Psoas muscle (tissue), 8 donors: Measurements from ENCODE around the gene TMEM61. TPM values are rescaled to one million over a fixed set of nuclear protein-coding genes. Genes with fewer than 3 reads are reported as not detected.

Experiments
- ATAC-seq, 4 donors: fragments of 200-7000 bp; cut with Tn5 transposase; one replicate each; pipeline ENCODE4 v1.9.1; 2020; ENCODE audit warnings: moderate library complexity in 3 of 4, mild to moderate bottlenecking in 2 of 4
- DNase-seq, 2 donors: peaks; one replicate each; pipeline ENCODE4 v3.0.0-alpha.2; 2020
- H3K27ac ChIP-seq: fragments of 200-600 bp; one replicate; pipeline ENCODE4 v1.8.0; 2022
- H3K27me3 ChIP-seq, 3 donors: fragments of 200-600 bp in 1 of 3; one replicate each; pipeline versions ENCODE4 v1.6.1 to v1.8.0; 2013 to 2022; ENCODE audit warnings: low read length in 2 of 3, mild to moderate bottlenecking in 2 of 3, moderate library complexity in 1 of 3; ENCODE audit not compliant: insufficient read depth in 3 of 3
- H3K36me3 ChIP-seq, 2 donors: fragments of 200-600 bp in 1 of 2; one replicate each; pipeline versions ENCODE4 v1.6.1 to v1.8.0; 2013 to 2022; ENCODE audit warnings: low read depth in 1 of 2, mild to moderate bottlenecking in 1 of 2, moderate library complexity in 1 of 2; ENCODE audit not compliant: insufficient read depth in 1 of 2
- H3K4me1 ChIP-seq: fragments of 200-600 bp; one replicate; pipeline ENCODE4 v1.8.0; 2022
- H3K4me3 ChIP-seq: fragments of 200-600 bp; one replicate; pipeline ENCODE4 v1.8.0; 2022; ENCODE audit warnings: mild to moderate bottlenecking
- H3K9me3 ChIP-seq: fragments of 200-600 bp; one replicate; pipeline ENCODE4 v1.8.0; 2022
- CTCF ChIP-seq: fragments of 200-600 bp; IDR thresholded peaks from one replicate; pipeline ENCODE4 v1.8.0; 2022; ENCODE audit warnings: antibody characterized with exemption
- WGBS, 3 donors: extraction: QIAGEN DNeasy Blood & Tissue Kit; methylation state at CpG; one replicate each; pipeline versions ENCODE4 v1.1.6 to v1.1.7; 2013; 5-methylcytosine and 5-hydroxymethylcytosine counted together
- intact Hi-C, 2 donors: fragments of 100-400 bp; cut with DNase I; formaldehyde crosslinking; loops; one replicate each; pipeline versions ENCODE4 v1.11.0 to v1.14.2; 2022
- polyA plus RNA-seq, 3 donors: library from polyadenylated mRNA; stranded (reverse); fragments of 200-250 nt; gene quantifications; one replicate each; pipeline ENCODE4 v1.2.3, GENCODE V29; 2013
- total RNA-seq, 4 donors: library from RNA; stranded (reverse); fragmentation: NEBNext Ultra II Directional in 2 of 4; extraction: Animal tissue kit (Norgen Biotek cat#: 25700) in 2 of 4; gene quantifications; one replicate each; pipeline versions ENCODE4 v1.2.1 to v1.2.4, GENCODE V29; 2021 to 2023
- donor health status: healthy with polysubstance abuse.
- donor health status: DM: no; HTN: no; CAD: no; lungs with moderate emphysema.
- donor health status: Bipolar disorder and iron deficiency.
- donor health status: healthy.
- donor health status: DM: yes; HTN: yes; CAD: no.
- donor health status: DM: no; HTN: no; CAD: no.
- donor health status: DM: no; HTN: no; CAD: no.
- donor health status: DM: yes; HTN: yes; CAD: no.

Gene TMEM61
- total and polyA plus RNA-seq, 7 donors, result 0.05 to 0.54 (median 0.25) TPM; not detected in 1

GRCh38 chr1:54976747-54977146 is 3.7 kb upstream of the TMEM61 start:
- ATAC-seq (no peak), DNase-seq (no peak)
- Histone ChIP-seq H3K4me1 (peaks cover 29% of the 10 kb centered on the region), H3K4me3 (no peak overlapping the region), H3K36me3 (no peaks in the 10 kb centered on the region), H3K27ac (no peak overlapping the region), H3K9me3 (no peaks in the 10 kb centered on the region), H3K27me3 (no peaks in the 10 kb centered on the region)
- WGBS, 3 donors, result 66 to 75% (median 70%) methylated on average over 6 of the region's 6 CpGs
- no peak for TF ChIP-seq CTCF
- intact Hi-C loops, result no loop called here

- no peaks in the 10 kb centered on the region for H3K27me3 ChIP-seq
- TF ChIP-seq CTCF, result no peak
These were observed 2.7 kb upstream of the TMEM61 start for GRCh38 chr1:54977533-54978297.

GRCh38 chr1:54978528-54979326 is 1.7 kb upstream of the TMEM61 start:
- intact Hi-C loops, result no loop called here
- no peak for TF ChIP-seq CTCF
- Histone ChIP-seq H3K36me3 (no peaks in the 10 kb centered on the region), H3K9me3 (no peaks in the 10 kb centered on the region), H3K4me3 (no peak overlapping the region), H3K27me3 (no peaks in the 10 kb centered on the region), H3K4me1 (peaks cover 11% of the 10 kb centered on the region), H3K27ac (no peak overlapping the region)
- WGBS, 3 donors, result 93 to 96% (median 94%) methylated on average over 9 of the region's 9 CpGs
- DNase-seq (no peak), ATAC-seq (no peak)

More at GRCh38 chr1:54977533-54978297, 2.7 kb upstream of the TMEM61 start:
- ATAC-seq, result no peak
- Histone ChIP-seq H3K27ac (no peak overlapping the region), H3K36me3 (no peaks in the 10 kb centered on the region), H3K9me3 (no peaks in the 10 kb centered on the region), H3K4me1 (peaks cover 21% of the 10 kb centered on the region), H3K4me3 (no peak overlapping the region)
- DNase-seq, result no peak
- 85 to 91% (median 89%) methylated on average over 5 of the region's 5 CpGs for WGBS, 3 donors
- intact Hi-C loops, result no loop called here

- no peak overlapping the region for H3K27ac ChIP-seq
- H3K4me3 ChIP-seq, result no peak overlapping the region
- DNase-seq (no peak), ATAC-seq (peak in 2 of 4 donors; percentile 19 to 45)
- no peaks in the 10 kb centered on the region for H3K27me3 ChIP-seq
- H3K4me1 ChIP-seq, result peaks cover 10% of the 10 kb centered on the region
- TF ChIP-seq CTCF, result no peak
- H3K9me3 ChIP-seq, result no peaks in the 10 kb centered on the region
- H3K36me3 ChIP-seq, result no peaks in the 10 kb centered on the region
- intact Hi-C loops, result no loop called here
- 35 to 73% (median 63%) methylated on average over 5 of the region's 5 CpGs for WGBS, 3 donors
These were observed 1.0 kb upstream of the TMEM61 start for GRCh38 chr1:54979327-54979891.
